ENCODE measurements around the gene TMEM63C.

The TMEM63C gene

GRCh38 chr14:77228056-77228455 is 46.5 kb downstream of the TMEM63C start:
- TF ChIP-seq, protein P1, sequence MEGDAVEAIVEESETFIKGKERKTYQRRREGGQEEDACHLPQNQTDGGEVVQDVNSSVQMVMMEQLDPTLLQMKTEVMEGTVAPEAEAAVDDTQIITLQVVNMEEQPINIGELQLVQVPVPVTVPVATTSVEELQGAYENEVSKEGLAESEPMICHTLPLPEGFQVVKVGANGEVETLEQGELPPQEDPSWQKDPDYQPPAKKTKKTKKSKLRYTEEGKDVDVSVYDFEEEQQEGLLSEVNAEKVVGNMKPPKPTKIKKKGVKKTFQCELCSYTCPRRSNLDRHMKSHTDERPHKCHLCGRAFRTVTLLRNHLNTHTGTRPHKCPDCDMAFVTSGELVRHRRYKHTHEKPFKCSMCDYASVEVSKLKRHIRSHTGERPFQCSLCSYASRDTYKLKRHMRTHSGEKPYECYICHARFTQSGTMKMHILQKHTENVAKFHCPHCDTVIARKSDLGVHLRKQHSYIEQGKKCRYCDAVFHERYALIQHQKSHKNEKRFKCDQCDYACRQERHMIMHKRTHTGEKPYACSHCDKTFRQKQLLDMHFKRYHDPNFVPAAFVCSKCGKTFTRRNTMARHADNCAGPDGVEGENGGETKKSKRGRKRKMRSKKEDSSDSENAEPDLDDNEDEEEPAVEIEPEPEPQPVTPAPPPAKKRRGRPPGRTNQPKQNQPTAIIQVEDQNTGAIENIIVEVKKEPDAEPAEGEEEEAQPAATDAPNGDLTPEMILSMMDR (conservative IDR thresholded peaks at IDR 0.05; ENCODE audit: low read depth, low read length) = no peak
- H3K4me3 ChIP-seq (ENCODE audit: low read depth, low read length) = no peak overlapping the region
- no peak for DNase-seq (ENCODE audit: low read depth)

- no peak overlapping the region for H3K4me3 ChIP-seq (ENCODE audit: low read depth, low read length)
- TF ChIP-seq, protein P1 (conservative IDR thresholded peaks at IDR 0.05; ENCODE audit: low read depth, low read length) = no peak
- DNase-seq (ENCODE audit: low read depth) = no peak
These were observed 49.3 kb downstream of the TMEM63C start for GRCh38 chr14:77230914-77231313.

DNA sequence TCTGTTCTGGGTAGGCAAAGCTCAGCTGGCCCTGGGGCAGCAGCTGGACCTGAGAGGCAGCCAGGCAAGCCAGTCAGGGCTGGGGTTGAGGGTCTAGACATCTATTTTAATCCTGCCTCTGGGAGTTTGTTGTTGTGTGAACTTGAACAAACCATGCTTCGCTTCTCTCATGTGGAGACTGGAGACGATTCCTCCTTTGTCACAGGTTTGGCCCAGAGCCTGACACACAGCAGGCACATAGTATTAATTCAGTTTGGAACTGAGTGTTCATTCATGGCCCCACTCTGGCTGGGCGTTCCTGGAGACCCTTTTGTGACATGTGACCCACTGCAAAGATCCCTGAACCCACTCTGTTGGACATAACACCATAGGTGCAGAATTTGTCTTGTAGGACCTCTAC is 50.1 kb downstream of the TMEM63C start:
- no peak for DNase-seq (ENCODE audit: low read depth)
- no peak overlapping the region for H3K4me3 ChIP-seq (ENCODE audit: low read depth, low read length)
- TF ChIP-seq, protein P1 (conservative IDR thresholded peaks at IDR 0.05; ENCODE audit: low read depth, low read length) = no peak

DNA sequence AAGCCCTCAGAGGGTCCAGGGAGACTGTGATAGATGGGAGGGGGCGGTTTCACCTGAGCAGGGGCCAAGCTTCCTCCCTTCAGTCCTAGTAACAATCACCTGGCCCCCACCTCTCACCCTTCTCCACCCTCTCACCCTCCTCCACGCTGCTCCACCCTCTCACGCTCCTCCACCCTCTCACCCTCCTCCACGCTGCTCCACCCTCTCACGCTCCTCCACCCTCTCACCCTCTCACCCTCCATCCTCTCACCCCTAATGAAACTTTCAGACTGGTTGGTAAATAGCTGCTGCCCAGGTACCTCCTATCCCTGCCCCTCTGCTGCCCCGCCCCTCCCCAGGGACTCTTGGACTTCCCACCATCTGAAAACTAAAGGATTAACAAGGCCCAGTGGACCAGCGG is 55.2 kb downstream of the TMEM63C start:
- no peak overlapping the region for H3K4me3 ChIP-seq (ENCODE audit: low read depth, low read length)
- DNase-seq (ENCODE audit: low read depth) = no peak
- TF ChIP-seq, protein P1 (conservative IDR thresholded peaks at IDR 0.05; ENCODE audit: low read depth, low read length) = no peak

DNA sequence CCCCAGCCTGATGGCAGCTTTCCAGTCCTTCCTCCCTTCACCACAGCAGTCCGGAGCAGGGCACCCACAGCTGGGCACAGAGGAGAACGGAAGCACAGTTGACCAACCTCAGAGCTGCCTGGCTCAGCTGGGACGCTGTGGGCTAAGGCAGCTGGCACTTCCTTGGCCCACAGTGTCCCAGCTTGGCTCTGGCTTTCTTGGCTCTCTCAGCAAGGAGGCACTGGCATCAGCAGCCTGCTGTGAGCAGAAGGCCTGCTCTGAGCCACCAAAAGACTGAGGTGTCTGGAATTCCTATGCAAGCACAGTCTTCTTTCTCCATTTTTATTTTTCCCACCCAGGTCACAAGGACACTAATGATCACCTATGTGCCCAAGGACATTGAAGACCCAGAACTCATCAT is 56.8 kb downstream of the TMEM63C start:
- no peak for DNase-seq (ENCODE audit: low read depth)
- TF ChIP-seq, protein P1 (conservative IDR thresholded peaks at IDR 0.05; ENCODE audit: low read depth, low read length) = no peak
- no peak overlapping the region for H3K4me3 ChIP-seq (ENCODE audit: low read depth, low read length)

DNA sequence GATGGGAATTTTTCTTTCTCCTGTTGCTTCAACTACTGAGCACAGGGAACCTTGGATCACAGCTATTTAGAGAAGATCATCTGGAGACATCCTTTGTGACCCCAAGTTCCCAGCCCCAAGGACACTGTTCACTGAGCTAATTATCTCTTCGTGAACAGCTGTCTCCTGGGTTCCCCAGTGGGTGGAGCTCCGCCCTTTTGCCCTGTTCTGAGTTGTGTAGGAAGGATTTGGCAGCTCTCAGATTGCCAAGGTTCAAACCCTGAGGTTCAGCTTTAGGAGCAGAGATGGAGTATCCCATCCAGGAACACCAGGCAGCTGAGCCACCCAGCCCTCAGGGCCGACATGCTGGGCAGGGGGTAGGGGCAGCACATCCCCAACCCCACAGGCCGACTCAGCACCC is 57.4 kb downstream of the TMEM63C start:
- TF ChIP-seq, protein P1 (conservative IDR thresholded peaks at IDR 0.05; ENCODE audit: low read depth, low read length) = no peak
- DNase-seq (ENCODE audit: low read depth) = no peak
- H3K4me3 ChIP-seq (ENCODE audit: low read depth, low read length) = no peak overlapping the region

- DNase-seq (ENCODE audit: low read depth) = no peak
- TF ChIP-seq, protein P1 (conservative IDR thresholded peaks at IDR 0.05; ENCODE audit: low read depth, low read length) = no peak
- no peak overlapping the region for H3K4me3 ChIP-seq (ENCODE audit: low read depth, low read length)
These were observed 57.8 kb downstream of the TMEM63C start for GRCh38 chr14:77239412-77239811.

Measured in choroid plexus epithelial cell (primary cell).